Parathyroid adenoma (tissue), 2 donors: ENCODE results near the gene CD34.

Experiments used
- H2AFZ ChIP-seq: fragments of 300-600 bp; sonication (generic); one replicate; pipeline ENCODE4 v1.7.0; 2017; ENCODE audit warnings: antibody characterized with exemption, mild to moderate bottlenecking
- H3K27ac ChIP-seq: fragments of 300-600 bp; sonication (generic); one replicate; pipeline ENCODE4 v1.7.0; 2017
- H3K27me3 ChIP-seq: fragments of 300-600 bp; sonication (generic); one replicate; pipeline ENCODE4 v1.7.0; 2017; ENCODE audit warnings: low read length; ENCODE audit not compliant: control insufficient read depth, insufficient read depth
- H3K36me3 ChIP-seq: fragments of 300-600 bp; sonication (generic); one replicate; pipeline ENCODE4 v1.7.0; 2017; ENCODE audit warnings: low read length; ENCODE audit not compliant: control insufficient read depth, insufficient read depth
- H3K4me1 ChIP-seq: fragments of 300-600 bp; sonication (generic); one replicate; pipeline ENCODE4 v1.7.0; 2017; ENCODE audit warnings: control low read depth
- H3K4me2 ChIP-seq: fragments of 300-600 bp; sonication (generic); one replicate; pipeline ENCODE4 v1.7.0; 2017; ENCODE audit warnings: low read length
- H3K4me3 ChIP-seq: fragments of 300-600 bp; sonication (generic); one replicate; pipeline ENCODE4 v1.7.0; 2017; ENCODE audit warnings: low read depth, low read length
- H3K79me2 ChIP-seq: fragments of 300-600 bp; sonication (generic); one replicate; pipeline ENCODE4 v1.7.0; 2017; ENCODE audit warnings: control low read depth
- H3K9ac ChIP-seq: fragments of 300-600 bp; sonication (generic); one replicate; pipeline ENCODE4 v1.7.0; 2017; ENCODE audit warnings: mild to moderate bottlenecking
- H3K9me3 ChIP-seq: fragments of 300-600 bp; sonication (generic); one replicate; pipeline ENCODE4 v1.7.0; 2017; ENCODE audit warnings: low read length; ENCODE audit not compliant: control insufficient read depth
- CTCF ChIP-seq: fragments of 300-600 bp; sonication (generic); IDR thresholded peaks from one replicate; pipeline ENCODE4 v1.7.0; 2017; ENCODE audit warnings: antibody characterized with exemption, mild to moderate bottlenecking
- donor health status: primary hyperparathyroidism.

Gene CD34

DNA sequence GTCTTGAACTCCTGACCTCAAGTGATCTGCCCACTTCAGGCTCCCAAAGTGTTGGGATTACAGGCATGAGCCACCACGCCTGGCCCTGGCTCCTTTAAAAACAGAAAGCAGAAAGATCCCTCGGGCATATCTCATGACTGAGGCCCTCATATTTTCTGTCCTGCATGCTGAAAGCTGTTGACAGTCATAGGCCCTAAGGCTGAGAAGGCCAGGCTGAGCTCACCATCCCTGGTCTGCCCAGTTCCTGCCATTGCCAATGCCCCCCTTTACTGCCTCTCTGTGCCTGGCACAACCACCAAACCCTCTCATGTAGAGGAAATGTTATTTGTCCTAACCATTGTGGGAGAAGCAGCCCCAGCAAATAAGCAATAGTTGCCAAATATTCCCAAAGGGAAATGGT is 12.7 kb downstream of the CD34 start:
- no peak for TF ChIP-seq CTCF
- no peak overlapping the region for H3K4me3 ChIP-seq
- H3K4me2 ChIP-seq = no peak overlapping the region
- no peaks in the 10 kb centered on the region for H3K27me3 ChIP-seq
- H3K36me3 ChIP-seq = no peaks in the 10 kb centered on the region
- H3K4me1 ChIP-seq = no peaks in the 10 kb centered on the region
- H2AFZ ChIP-seq = no peak overlapping the region
- no peaks in the 10 kb centered on the region for H3K79me2 ChIP-seq
- H3K27ac ChIP-seq = no peak overlapping the region
- H3K9me3 ChIP-seq = no peaks in the 10 kb centered on the region
- H3K9ac ChIP-seq = no peak overlapping the region

DNA sequence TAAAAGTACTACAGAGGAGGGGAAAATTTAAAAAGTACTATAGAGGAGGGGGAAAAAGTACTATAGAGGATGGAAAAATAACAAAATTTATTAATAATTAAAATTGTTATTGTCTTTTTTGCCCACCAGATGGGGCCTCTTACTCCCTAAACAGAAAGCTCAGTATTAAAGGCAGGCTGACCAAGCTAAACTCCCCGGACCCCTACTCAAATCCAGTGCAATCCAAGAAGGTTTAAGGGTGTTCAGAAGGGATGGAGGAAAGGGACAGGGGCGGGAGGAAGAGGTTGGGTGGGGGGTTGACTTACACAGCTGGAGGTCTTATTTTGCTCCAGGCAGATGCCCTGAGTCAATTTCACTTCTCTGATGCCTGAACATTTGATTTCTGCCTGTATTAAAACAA is 13.7 kb downstream of the CD34 start:
- Histone ChIP-seq H3K4me1 (no peaks in the 10 kb centered on the region), H3K27ac (no peak overlapping the region), H3K9ac (no peak overlapping the region)

DNA sequence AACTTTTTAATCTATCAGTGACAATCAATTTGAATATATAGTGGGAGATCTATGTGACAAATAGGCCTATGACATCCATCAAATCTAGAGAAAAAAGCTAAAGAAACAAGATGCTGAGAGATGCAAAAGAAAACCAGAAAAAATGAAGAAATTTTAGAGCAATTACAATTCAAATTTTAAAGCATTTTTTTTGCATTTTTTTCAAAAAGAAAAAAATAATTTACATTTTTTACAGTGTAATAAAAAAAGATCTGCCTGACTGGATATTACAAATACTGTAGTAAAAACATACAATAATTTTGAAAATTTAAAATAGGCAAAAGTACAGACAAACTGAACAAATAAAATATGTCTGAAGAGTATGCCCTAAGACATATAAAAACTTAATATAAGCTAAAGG is 14.4 kb downstream of the CD34 start:
- Histone ChIP-seq H3K4me3 (no peak overlapping the region), H3K9me3 (no peaks in the 10 kb centered on the region), H3K9ac (no peak overlapping the region), H2AFZ (no peak overlapping the region), H3K27ac (no peak overlapping the region), H3K27me3 (no peaks in the 10 kb centered on the region), H3K36me3 (no peaks in the 10 kb centered on the region), H3K79me2 (no peaks in the 10 kb centered on the region), H3K4me2 (no peak overlapping the region), H3K4me1 (no peaks in the 10 kb centered on the region)
- no peak for TF ChIP-seq CTCF

More for the DNA sequence above, 13.7 kb downstream of the CD34 start:
- H3K4me3 ChIP-seq = no peak overlapping the region
- TF ChIP-seq CTCF = peak; percentile 16
- H3K36me3 ChIP-seq = no peaks in the 10 kb centered on the region
- no peaks in the 10 kb centered on the region for H3K9me3 ChIP-seq
- H3K4me2 ChIP-seq = no peak overlapping the region
- no peaks in the 10 kb centered on the region for H3K27me3 ChIP-seq
- no peaks in the 10 kb centered on the region for H3K79me2 ChIP-seq
- H2AFZ ChIP-seq = no peak overlapping the region

DNA sequence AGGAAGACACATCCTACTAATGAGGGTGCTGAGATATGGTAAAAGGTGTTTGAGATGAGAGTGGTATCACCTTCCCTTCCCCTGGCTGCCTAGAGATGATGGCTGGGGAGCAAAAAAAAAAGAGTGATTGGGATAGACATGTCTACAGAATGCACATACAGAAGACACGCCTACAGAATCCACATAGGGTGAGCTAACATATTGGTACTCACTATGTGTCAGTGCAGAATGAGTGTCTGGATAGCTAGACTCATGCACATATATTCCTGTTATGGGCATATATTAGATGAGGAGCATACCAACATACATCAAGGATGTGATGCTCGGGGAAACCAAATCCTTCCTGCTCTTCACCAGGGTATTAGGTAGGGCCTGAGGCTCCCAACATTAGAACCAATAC is 16.2 kb downstream of the CD34 start:
- no peak overlapping the region for H3K27ac ChIP-seq
- no peak overlapping the region for H2AFZ ChIP-seq
- no peaks in the 10 kb centered on the region for H3K79me2 ChIP-seq
- H3K4me2 ChIP-seq = no peak overlapping the region
- H3K36me3 ChIP-seq = no peaks in the 10 kb centered on the region
- no peak overlapping the region for H3K4me3 ChIP-seq
- H3K9ac ChIP-seq = no peak overlapping the region
- no peaks in the 10 kb centered on the region for H3K4me1 ChIP-seq
- H3K27me3 ChIP-seq = no peaks in the 10 kb centered on the region
- H3K9me3 ChIP-seq = no peaks in the 10 kb centered on the region
- TF ChIP-seq CTCF = no peak

- no peak overlapping the region for H3K27ac ChIP-seq
- H3K27me3 ChIP-seq = no peaks in the 10 kb centered on the region
- H3K9me3 ChIP-seq = no peaks in the 10 kb centered on the region
- no peak overlapping the region for H2AFZ ChIP-seq
- no peak overlapping the region for H3K9ac ChIP-seq
- no peaks in the 10 kb centered on the region for H3K4me1 ChIP-seq
- H3K4me2 ChIP-seq = no peak overlapping the region
- no peak for TF ChIP-seq CTCF
- H3K4me3 ChIP-seq = no peak overlapping the region
- H3K36me3 ChIP-seq = no peaks in the 10 kb centered on the region
- H3K79me2 ChIP-seq = no peaks in the 10 kb centered on the region
Observed at GRCh38 chr1:207893737-207894582, 17.0 kb downstream of the CD34 start.
